Psoas muscle (tissue), 8 donors: Measurements from ENCODE around the gene PDE4D. TPM values are rescaled to one million over a fixed set of nuclear protein-coding genes. Genes with fewer than 3 reads are reported as not detected.

ENCODE experiments used
- ATAC-seq, 4 donors: fragments of 200-7000 bp; cut with Tn5 transposase; one replicate each; pipeline ENCODE4 v1.9.1; 2020; ENCODE audit warnings: moderate library complexity in 3 of 4, mild to moderate bottlenecking in 2 of 4
- DNase-seq, 2 donors: peaks; one replicate each; pipeline ENCODE4 v3.0.0-alpha.2; 2020
- H3K27ac ChIP-seq: fragments of 200-600 bp; one replicate; pipeline ENCODE4 v1.8.0; 2022
- H3K27me3 ChIP-seq, 3 donors: fragments of 200-600 bp in 1 of 3; one replicate each; pipeline versions ENCODE4 v1.6.1 to v1.8.0; 2013 to 2022; ENCODE audit warnings: low read length in 2 of 3, mild to moderate bottlenecking in 2 of 3, moderate library complexity in 1 of 3; ENCODE audit not compliant: insufficient read depth in 3 of 3
- H3K36me3 ChIP-seq, 2 donors: fragments of 200-600 bp in 1 of 2; one replicate each; pipeline versions ENCODE4 v1.6.1 to v1.8.0; 2013 to 2022; ENCODE audit warnings: low read depth in 1 of 2, mild to moderate bottlenecking in 1 of 2, moderate library complexity in 1 of 2; ENCODE audit not compliant: insufficient read depth in 1 of 2
- H3K4me1 ChIP-seq: fragments of 200-600 bp; one replicate; pipeline ENCODE4 v1.8.0; 2022
- H3K4me3 ChIP-seq: fragments of 200-600 bp; one replicate; pipeline ENCODE4 v1.8.0; 2022; ENCODE audit warnings: mild to moderate bottlenecking
- H3K9me3 ChIP-seq: fragments of 200-600 bp; one replicate; pipeline ENCODE4 v1.8.0; 2022
- CTCF ChIP-seq: fragments of 200-600 bp; IDR thresholded peaks from one replicate; pipeline ENCODE4 v1.8.0; 2022; ENCODE audit warnings: antibody characterized with exemption
- WGBS, 3 donors: extraction: QIAGEN DNeasy Blood & Tissue Kit; methylation state at CpG; one replicate each; pipeline versions ENCODE4 v1.1.6 to v1.1.7; 2013; 5-methylcytosine and 5-hydroxymethylcytosine counted together
- intact Hi-C, 2 donors: fragments of 100-400 bp; cut with DNase I; formaldehyde crosslinking; loops; one replicate each; pipeline versions ENCODE4 v1.11.0 to v1.14.2; 2022
- polyA plus RNA-seq, 3 donors: library from polyadenylated mRNA; stranded (reverse); fragments of 200-250 nt; gene quantifications; one replicate each; pipeline ENCODE4 v1.2.3, GENCODE V29; 2013
- total RNA-seq, 4 donors: library from RNA; stranded (reverse); fragmentation: NEBNext Ultra II Directional in 2 of 4; extraction: Animal tissue kit (Norgen Biotek cat#: 25700) in 2 of 4; gene quantifications; one replicate each; pipeline versions ENCODE4 v1.2.1 to v1.2.4, GENCODE V29; 2021 to 2023
- donor health status: healthy with polysubstance abuse.
- donor health status: DM: no; HTN: no; CAD: no; lungs with moderate emphysema.
- donor health status: Bipolar disorder and iron deficiency.
- donor health status: healthy.
- donor health status: DM: yes; HTN: yes; CAD: no.
- donor health status: DM: no; HTN: no; CAD: no.
- donor health status: DM: no; HTN: no; CAD: no.
- donor health status: DM: yes; HTN: yes; CAD: no.

The PDE4D gene
- total and polyA plus RNA-seq, 7 donors = 42.6 to 283 (median 88.7) TPM

DNA sequence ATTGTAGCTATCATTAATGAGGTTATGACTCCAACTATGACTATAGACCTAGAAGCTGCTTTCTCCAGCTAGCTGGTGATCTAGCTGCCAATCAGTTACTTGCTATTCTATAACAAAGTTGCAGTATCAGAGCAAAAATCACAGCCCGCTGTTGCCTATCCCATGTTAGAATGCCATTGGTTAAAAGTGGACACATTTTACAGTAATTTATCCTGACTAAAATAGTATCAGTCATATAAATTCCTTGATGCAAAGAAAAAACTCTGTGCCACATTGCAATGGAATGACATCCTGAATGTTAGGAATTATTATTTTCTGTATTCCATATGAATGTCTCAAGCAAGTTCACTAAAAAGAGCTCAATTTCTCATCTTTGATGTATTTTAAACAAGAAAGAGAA is 626.5 kb downstream of the PDE4D start:
- peaks cover 73% of the 10 kb centered on the region for H3K4me1 ChIP-seq

DNA sequence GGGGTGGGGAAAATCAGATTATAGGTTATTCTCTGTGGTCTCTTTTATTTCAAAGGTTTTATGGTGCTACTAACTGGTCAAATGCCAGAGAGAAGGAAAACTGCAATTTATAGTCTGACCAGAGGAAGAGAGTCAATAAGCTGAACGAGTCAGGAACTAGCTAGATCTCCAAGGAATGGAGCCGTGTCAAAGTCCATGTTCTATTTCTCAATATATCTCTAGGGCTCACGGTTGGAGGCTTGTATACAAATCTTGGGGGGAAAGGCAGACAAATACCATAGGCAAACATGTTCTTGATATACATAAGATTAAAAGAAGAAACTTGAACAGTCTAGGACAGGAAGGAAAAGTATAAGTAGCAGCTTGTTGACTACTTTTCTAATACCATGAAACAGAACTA is 627.1 kb downstream of the PDE4D start:
- H3K27ac ChIP-seq = peak overlapping the region; percentile 30
- WGBS, 3 donors = 30 to 66% (median 31%) methylated on average over 3 of the region's 3 CpGs
- TF ChIP-seq CTCF = no peak

More for the DNA sequence above, 626.5 kb downstream of the PDE4D start:
- ATAC-seq = no peak
- Histone ChIP-seq H3K9me3 (no peaks in the 10 kb centered on the region), H3K4me3 (no peak overlapping the region), H3K36me3 (no peaks in the 10 kb centered on the region), H3K27ac (no peak overlapping the region), H3K27me3 (no peaks in the 10 kb centered on the region)
- no peak for TF ChIP-seq CTCF
- intact Hi-C loops = no loop called here
- DNase-seq = no peak
- 38 to 100% (median 56%) methylated on average over 1 of the region's 1 CpG for WGBS, 3 donors

DNA sequence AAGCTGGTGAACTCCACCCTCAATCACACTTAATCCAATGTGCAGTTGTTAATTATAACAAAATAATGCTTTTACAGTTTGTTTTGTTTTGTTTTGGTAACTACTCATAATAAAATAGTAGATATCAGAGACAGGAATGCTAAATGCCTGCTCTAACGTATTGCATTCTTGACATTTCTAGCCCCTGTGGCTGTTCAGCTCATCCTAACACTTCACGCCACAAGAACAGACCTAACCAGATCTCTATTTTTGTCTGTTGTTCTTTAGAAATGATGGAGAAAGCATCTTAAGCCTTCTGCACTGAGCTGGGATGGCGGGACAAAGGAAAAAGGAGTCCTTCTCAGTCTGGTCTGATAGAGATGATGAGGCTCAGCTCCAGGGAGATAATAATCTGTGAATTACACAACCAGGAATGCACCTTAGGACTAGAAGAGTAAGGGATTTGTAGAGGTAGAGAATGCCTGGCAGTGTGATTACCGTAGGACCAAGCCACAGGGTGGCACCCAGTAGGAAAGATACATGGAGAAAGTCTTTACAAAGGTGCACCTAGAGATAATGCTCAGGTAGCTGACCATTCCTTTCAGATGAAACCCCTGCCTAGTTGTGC is 628.8 kb downstream of the PDE4D start:
- TF ChIP-seq CTCF = no peak
- ATAC-seq = peak in 3 of 4 donors; percentile 16 to 33 (median 23)
- intact Hi-C loops = no loop called here

More for the DNA sequence above, 627.1 kb downstream of the PDE4D start:
- Histone ChIP-seq H3K4me1 (peaks cover 78% of the 10 kb centered on the region), H3K27me3 (no peaks in the 10 kb centered on the region), H3K36me3 (no peaks in the 10 kb centered on the region), H3K4me3 (no peak overlapping the region), H3K9me3 (no peaks in the 10 kb centered on the region)
- DNase-seq = no peak
- no peak for ATAC-seq
- intact Hi-C loops = no loop called here

GRCh38 chr5:59264013-59264412 is 629.5 kb downstream of the PDE4D start:
- Histone ChIP-seq H3K9me3 (no peaks in the 10 kb centered on the region), H3K27me3 (no peaks in the 10 kb centered on the region), H3K27ac (no peak overlapping the region), H3K4me1 (peaks cover 76% of the 10 kb centered on the region), H3K36me3 (no peaks in the 10 kb centered on the region), H3K4me3 (no peak overlapping the region)
- TF ChIP-seq CTCF = no peak
- 21 to 46% (median 33%) methylated on average over 2 of the region's 2 CpGs for WGBS, 3 donors
- ATAC-seq = peak in 2 of 4 donors; percentile 29 to 37
- no peak for DNase-seq
- intact Hi-C loops = no loop called here

More for the DNA sequence above, 628.8 kb downstream of the PDE4D start:
- 45 to 73% (median 49%) methylated on average over 4 of the region's 4 CpGs for WGBS, 3 donors
- Histone ChIP-seq H3K27me3 (no peaks in the 10 kb centered on the region), H3K36me3 (no peaks in the 10 kb centered on the region), H3K4me1 (peaks cover 74% of the 10 kb centered on the region), H3K4me3 (no peak overlapping the region), H3K9me3 (no peaks in the 10 kb centered on the region), H3K27ac (no peak overlapping the region)
- DNase-seq = no peak

- H3K36me3 ChIP-seq = no peaks in the 10 kb centered on the region
- 55 to 89% (median 72%) methylated on average over 1 of the region's 1 CpG for WGBS, 3 donors
- DNase-seq (no peak), ATAC-seq (no peak)
- TF ChIP-seq CTCF = no peak
- H3K9me3 ChIP-seq = no peaks in the 10 kb centered on the region
- intact Hi-C loops = no loop called here
- H3K4me1 ChIP-seq = peaks cover 85% of the 10 kb centered on the region
- peak overlapping the region; percentile 3 for H3K27ac ChIP-seq
- H3K27me3 ChIP-seq = no peaks in the 10 kb centered on the region
- H3K4me3 ChIP-seq = no peak overlapping the region
These were observed 631.6 kb downstream of the PDE4D start for GRCh38 chr5:59261969-59262368.
